Subcutaneous abdominal adipose tissue (tissue), 5 donors: ENCODE results near the gene ZNF672.

ENCODE experiments used
- H3K27ac ChIP-seq: one replicate; pipeline ENCODE4 v1.7.0; 2013; ENCODE audit warnings: low read depth, mild to moderate bottlenecking, inconsistent platforms, low read length, moderate library complexity
- H3K27me3 ChIP-seq, 5 donors: one replicate each; pipeline ENCODE4 v1.7.0; 2013; ENCODE audit warnings: low read length in 5 of 5, inconsistent platforms in 1 of 5; ENCODE audit not compliant: control insufficient read depth in 5 of 5, insufficient read depth in 4 of 5
- H3K36me3 ChIP-seq, 5 donors: one replicate each; pipeline ENCODE4 v1.7.0; 2013; ENCODE audit warnings: low read length in 5 of 5; ENCODE audit not compliant: control insufficient read depth in 5 of 5, insufficient read depth in 5 of 5
- H3K4me1 ChIP-seq, 5 donors: one replicate each; pipeline ENCODE4 v1.7.0; 2013; ENCODE audit warnings: low read length in 5 of 5, mild to moderate bottlenecking in 3 of 5, moderate library complexity in 1 of 5; ENCODE audit not compliant: control insufficient read depth in 5 of 5, insufficient read depth in 5 of 5
- H3K4me3 ChIP-seq, 5 donors: one replicate each; pipeline ENCODE4 v1.7.0; 2013; ENCODE audit warnings: low read length in 5 of 5, low read depth in 1 of 5
- H3K9ac ChIP-seq, 5 donors: one replicate each; pipeline ENCODE4 v1.7.0; 2013; ENCODE audit warnings: low read length in 5 of 5, mild to moderate bottlenecking in 4 of 5, moderate library complexity in 3 of 5
- H3K9me3 ChIP-seq, 5 donors: one replicate each; pipeline ENCODE4 v1.7.0; 2013; ENCODE audit warnings: low read length in 5 of 5; ENCODE audit not compliant: control insufficient read depth in 5 of 5
- donor health status: healthy.
- donor health status: healthy.
- donor health status: healthy.
- donor health status: healthy.
- donor health status: healthy.

The ZNF672 gene

DNA sequence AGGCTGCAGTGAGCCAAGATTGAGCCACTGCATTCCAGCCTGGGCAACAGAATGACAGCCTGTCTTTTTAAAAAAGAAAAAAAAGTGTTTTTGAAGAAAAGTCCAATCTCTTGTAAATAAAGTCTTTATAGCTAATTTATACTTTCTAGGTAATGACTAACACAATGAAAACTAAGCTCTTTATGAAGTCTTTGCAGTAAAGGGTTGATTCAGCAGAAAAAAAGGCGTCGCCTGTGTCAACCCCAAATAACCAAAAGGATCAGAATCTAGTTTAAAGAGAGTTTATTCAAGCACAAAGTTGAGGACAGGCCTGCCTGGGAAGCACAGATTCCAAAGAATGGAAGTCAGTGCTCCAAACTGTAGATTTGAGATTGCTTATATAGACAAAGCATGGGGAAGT lies 53.7 kb downstream of the ZNF672 start:
- peaks cover 0 to 7% (median 4%) of the 10 kb centered on the region in 5 donors for H3K27me3 ChIP-seq
- H3K36me3 ChIP-seq, result no peaks in the 10 kb centered on the region
- H3K9me3 ChIP-seq, result no peaks in the 10 kb centered on the region
- no peak overlapping the region for H3K27ac ChIP-seq
- H3K9ac ChIP-seq, result no peak overlapping the region
- no peak overlapping the region for H3K4me3 ChIP-seq
- H3K4me1 ChIP-seq, result peaks cover 0 to under 1% (median 0%) of the 10 kb centered on the region in 5 donors

GRCh38 chr1:248892590-248892989 lies 54.6 kb downstream of the ZNF672 start:
- Histone ChIP-seq H3K9ac (no peak overlapping the region), H3K27me3 (peaks cover 1 to 11% (median 7%) of the 10 kb centered on the region in 5 donors), H3K36me3 (no peaks in the 10 kb centered on the region), H3K27ac (no peak overlapping the region), H3K4me1 (no peaks in the 10 kb centered on the region), H3K4me3 (no peak overlapping the region), H3K9me3 (no peaks in the 10 kb centered on the region)

- Histone ChIP-seq H3K27ac (no peak overlapping the region), H3K4me1 (no peaks in the 10 kb centered on the region), H3K4me3 (no peak overlapping the region), H3K27me3 (peaks cover 6 to 18% (median 13%) of the 10 kb centered on the region in 5 donors), H3K9me3 (no peaks in the 10 kb centered on the region), H3K9ac (no peak overlapping the region), H3K36me3 (no peaks in the 10 kb centered on the region)
These were observed 56.8 kb downstream of the ZNF672 start for GRCh38 chr1:248894837-248895236.

DNA sequence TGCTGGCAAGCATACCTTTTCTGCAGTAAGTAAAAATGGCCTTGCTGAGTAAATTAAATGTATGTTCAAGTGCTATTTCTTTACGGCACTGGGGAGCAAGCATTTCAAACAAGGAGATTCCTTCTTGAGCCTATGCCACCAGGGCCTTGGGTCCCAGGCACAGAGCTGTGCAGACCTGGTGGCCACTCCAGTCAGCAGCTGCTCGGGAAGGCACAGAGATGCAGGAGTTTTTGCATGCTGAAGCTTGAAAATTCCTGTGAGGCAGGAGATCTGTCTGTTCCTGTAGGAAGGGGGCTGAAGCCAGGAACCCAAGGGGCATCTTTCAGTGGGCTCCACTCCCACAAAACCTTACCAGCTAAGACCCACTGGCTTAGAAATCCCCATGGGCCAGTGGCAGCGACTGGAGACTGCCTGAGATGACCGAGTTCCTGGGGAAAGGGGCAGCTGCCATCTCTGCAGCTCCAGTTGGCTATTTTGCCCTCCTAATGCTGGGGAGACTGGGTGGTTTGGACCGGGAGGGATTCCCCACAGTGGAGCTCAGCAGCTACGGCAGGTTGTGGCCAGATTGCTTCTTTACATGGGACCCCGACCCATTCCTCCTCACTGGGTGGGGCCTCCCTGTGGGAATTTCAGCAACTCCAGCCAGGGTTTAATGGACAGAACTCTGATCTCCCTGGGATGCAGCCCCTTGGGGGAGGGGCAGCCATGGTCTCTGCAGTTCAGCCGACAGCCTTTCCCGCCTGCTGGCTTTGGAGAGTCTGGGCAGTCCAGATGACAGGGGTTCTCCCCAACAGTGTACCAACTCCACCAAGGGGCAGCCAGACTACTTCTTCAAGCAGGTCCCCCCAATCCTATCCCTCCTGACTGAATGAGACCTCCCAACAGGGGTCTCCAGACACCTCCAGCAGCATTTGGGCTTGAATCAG lies 59.7 kb downstream of the ZNF672 start:
- H3K27ac ChIP-seq, result no peak overlapping the region
- H3K4me1 ChIP-seq, result no peaks in the 10 kb centered on the region
- no peaks in the 10 kb centered on the region for H3K36me3 ChIP-seq
- no peak overlapping the region for H3K9ac ChIP-seq
- peaks cover 6 to 18% (median 13%) of the 10 kb centered on the region in 5 donors for H3K27me3 ChIP-seq
- H3K4me3 ChIP-seq, result no peak overlapping the region
- H3K9me3 ChIP-seq, result no peaks in the 10 kb centered on the region
